ENCODE measurements around the gene OGFOD2.

The OGFOD2 gene

DNA sequence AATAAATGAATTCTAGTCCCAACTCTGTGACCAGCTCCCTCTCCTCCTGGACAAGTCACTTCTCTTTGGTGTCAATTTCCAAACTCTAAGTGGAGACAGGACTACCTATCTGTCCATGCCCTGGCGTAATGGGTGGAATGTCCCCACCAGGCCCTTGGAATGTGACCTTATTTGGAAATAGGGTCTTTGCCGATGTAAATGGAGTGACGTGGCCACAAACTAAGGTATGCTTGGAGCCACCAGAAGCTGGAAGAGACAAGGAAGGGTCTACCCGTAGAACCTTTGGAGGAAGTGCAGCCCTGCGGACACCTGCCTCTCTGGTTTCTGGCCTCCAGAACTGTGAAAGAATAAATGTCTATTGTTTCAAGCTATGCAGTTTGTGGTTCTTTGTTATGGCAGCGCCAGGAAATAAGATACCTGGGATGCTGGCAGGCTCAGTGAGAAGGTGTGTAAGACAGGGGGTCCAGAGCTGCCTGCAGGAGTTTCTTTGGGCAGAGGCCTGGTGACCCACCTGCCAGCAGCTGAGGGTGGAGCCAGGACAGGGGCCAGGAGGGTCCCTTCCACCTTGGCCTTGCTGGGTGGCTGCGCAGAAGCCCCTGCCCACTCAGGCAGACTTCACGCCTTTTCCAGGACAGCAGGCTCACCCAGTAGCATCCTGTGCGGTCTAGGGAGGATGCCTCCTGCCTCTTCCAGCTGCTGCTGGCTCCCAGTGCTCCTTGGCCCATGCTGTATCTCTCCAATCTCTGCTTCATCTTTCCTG, 51.2 kb downstream of the OGFOD2 start:
- TF ChIP-seq, protein P1, sequence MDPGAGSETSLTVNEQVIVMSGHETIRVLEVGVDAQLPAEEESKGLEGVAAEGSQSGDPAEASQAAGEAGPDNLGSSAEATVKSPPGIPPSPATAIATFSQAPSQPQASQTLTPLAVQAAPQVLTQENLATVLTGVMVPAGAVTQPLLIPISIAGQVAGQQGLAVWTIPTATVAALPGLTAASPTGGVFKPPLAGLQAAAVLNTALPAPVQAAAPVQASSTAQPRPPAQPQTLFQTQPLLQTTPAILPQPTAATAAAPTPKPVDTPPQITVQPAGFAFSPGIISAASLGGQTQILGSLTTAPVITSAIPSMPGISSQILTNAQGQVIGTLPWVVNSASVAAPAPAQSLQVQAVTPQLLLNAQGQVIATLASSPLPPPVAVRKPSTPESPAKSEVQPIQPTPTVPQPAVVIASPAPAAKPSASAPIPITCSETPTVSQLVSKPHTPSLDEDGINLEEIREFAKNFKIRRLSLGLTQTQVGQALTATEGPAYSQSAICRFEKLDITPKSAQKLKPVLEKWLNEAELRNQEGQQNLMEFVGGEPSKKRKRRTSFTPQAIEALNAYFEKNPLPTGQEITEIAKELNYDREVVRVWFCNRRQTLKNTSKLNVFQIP (CRISPR knock-in tag; IDR thresholded peaks at IDR 0.05; ENCODE audit: borderline replicate concordance, low read depth) = no peak
- TF ChIP-seq TOX (CRISPR knock-in tag; IDR thresholded peaks at IDR 0.05; ENCODE audit: borderline replicate concordance) (no peak), CSDC2 (CRISPR knock-in tag; IDR thresholded peaks at IDR 0.05) (no peak), SNAI2 (CRISPR knock-in tag; IDR thresholded peaks at IDR 0.05) (no peak), ARNTL (CRISPR knock-in tag; IDR thresholded peaks at IDR 0.05; ENCODE audit: borderline replicate concordance, low read depth) (no peak)
- no peak for ATAC-seq

DNA sequence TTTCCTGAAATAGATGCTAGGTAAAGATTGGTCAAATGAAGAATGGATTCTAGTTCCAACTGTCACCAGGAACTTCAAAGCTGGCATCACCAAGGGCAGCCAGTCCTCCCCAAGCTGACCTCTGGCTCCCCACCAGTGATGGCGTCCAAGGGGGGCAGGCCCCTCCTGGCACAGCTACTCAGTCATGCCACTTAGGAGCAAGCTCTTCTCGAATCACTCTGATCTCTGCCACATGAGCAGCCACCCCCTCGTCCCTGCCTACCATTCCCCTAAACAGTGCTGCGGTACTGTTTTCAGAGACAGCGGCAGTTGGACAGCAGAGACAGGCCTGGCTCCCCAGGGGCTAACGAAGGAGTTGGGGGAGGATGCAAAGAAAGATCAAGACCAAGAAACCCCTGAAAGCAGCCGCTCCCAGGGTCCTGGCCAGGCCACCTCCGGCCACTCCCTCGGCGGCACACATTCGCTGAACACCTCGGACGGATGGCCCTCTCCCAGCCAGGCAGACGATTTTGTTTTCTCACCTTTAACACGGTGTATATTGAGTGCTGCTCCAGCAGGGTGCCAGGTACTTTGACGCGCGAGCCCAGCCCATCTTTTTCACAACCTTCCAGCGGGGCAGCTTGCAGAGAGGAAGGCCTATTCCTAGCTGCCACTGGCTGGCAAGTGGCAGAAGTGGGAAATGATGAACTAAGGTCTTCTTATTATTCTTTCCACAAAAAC, 52.8 kb downstream of the OGFOD2 start:
- ATAC-seq = no peak
- TF ChIP-seq RARB (CRISPR knock-in tag; IDR thresholded peaks at IDR 0.05) = no peak
- TF ChIP-seq ESRRG (CRISPR knock-in tag; IDR thresholded peaks at IDR 0.05) = no peak
- TF ChIP-seq PPARA (CRISPR knock-in tag; IDR thresholded peaks at IDR 0.05; ENCODE audit: borderline replicate concordance) = no peak
- TF ChIP-seq ARNTL (CRISPR knock-in tag; IDR thresholded peaks at IDR 0.05; ENCODE audit: borderline replicate concordance, low read depth) = no peak
- TF ChIP-seq SNAI2 (CRISPR knock-in tag; IDR thresholded peaks at IDR 0.05) = no peak

DNA sequence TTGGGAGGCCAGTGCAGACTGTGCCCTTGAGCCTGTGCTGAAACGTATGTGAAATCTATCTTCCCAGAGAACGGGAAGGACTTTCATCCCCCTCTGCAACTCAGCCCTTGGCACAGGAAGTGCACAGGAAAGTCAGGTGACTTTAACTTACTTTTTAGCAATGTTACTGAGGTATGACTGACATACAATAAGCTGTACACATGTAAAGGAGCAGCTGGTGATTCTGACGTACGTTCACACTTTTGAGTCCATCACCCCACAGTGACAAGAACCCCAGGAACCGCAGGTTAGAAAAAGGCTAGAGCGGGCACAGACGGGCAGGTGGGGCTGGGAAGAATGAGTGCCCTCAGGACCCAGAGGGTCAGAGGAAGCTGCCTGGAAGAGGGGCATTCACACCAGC, 53.4 kb downstream of the OGFOD2 start:
- TF ChIP-seq, protein P1 (CRISPR knock-in tag; IDR thresholded peaks at IDR 0.05; ENCODE audit: borderline replicate concordance, low read depth) = no peak
- TF ChIP-seq ESRRG (CRISPR knock-in tag; IDR thresholded peaks at IDR 0.05) = no peak
- no peak for TF ChIP-seq PPARA (CRISPR knock-in tag; IDR thresholded peaks at IDR 0.05; ENCODE audit: borderline replicate concordance)
- TF ChIP-seq SNAI2 (CRISPR knock-in tag; IDR thresholded peaks at IDR 0.05) = no peak
- no peak for TF ChIP-seq ZNF565 (CRISPR knock-in tag; conservative IDR thresholded peaks at IDR 0.05; ENCODE audit: low read depth)
- no peak for TF ChIP-seq ZC3H10 (CRISPR knock-in tag; IDR thresholded peaks at IDR 0.05)
- TF ChIP-seq ISL1 (CRISPR knock-in tag; IDR thresholded peaks at IDR 0.05) = no peak
- TF ChIP-seq, protein P2, sequence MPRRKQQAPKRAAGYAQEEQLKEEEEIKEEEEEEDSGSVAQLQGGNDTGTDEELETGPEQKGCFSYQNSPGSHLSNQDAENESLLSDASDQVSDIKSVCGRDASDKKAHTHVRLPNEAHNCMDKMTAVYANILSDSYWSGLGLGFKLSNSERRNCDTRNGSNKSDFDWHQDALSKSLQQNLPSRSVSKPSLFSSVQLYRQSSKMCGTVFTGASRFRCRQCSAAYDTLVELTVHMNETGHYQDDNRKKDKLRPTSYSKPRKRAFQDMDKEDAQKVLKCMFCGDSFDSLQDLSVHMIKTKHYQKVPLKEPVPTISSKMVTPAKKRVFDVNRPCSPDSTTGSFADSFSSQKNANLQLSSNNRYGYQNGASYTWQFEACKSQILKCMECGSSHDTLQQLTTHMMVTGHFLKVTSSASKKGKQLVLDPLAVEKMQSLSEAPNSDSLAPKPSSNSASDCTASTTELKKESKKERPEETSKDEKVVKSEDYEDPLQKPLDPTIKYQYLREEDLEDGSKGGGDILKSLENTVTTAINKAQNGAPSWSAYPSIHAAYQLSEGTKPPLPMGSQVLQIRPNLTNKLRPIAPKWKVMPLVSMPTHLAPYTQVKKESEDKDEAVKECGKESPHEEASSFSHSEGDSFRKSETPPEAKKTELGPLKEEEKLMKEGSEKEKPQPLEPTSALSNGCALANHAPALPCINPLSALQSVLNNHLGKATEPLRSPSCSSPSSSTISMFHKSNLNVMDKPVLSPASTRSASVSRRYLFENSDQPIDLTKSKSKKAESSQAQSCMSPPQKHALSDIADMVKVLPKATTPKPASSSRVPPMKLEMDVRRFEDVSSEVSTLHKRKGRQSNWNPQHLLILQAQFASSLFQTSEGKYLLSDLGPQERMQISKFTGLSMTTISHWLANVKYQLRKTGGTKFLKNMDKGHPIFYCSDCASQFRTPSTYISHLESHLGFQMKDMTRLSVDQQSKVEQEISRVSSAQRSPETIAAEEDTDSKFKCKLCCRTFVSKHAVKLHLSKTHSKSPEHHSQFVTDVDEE (CRISPR knock-in tag; IDR thresholded peaks at IDR 0.05) = no peak
- ATAC-seq = no peak

DNA sequence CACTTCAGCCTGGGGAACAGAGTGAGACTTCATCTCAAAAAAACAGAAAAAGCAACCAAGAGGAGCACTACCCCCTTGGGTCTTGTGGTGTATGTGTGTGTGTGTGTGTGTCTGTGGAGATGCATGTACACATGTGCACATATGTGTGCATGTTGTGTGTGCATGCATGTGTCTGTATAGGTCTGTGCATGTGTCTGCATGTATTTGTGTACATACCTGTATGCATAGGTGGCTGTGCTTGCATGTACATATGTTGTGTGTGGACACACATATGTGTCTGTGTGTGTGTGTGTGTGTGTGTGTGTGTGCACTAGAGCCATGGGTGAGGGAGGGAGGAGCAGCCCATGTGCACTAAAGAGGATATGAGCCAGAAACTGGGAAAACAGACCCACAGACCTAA, 54.5 kb downstream of the OGFOD2 start:
- ATAC-seq = no peak
- TF ChIP-seq ZNF565 (CRISPR knock-in tag; conservative IDR thresholded peaks at IDR 0.05; ENCODE audit: low read depth) (no peak), TCF4 (CRISPR knock-in tag; IDR thresholded peaks at IDR 0.05; ENCODE audit: borderline replicate concordance) (no peak), ZFP30 (CRISPR knock-in tag; IDR thresholded peaks at IDR 0.05) (no peak), OSR1 (CRISPR knock-in tag; IDR thresholded peaks at IDR 0.05) (no peak), ARNTL (CRISPR knock-in tag; IDR thresholded peaks at IDR 0.05; ENCODE audit: borderline replicate concordance, low read depth) (no peak), GLIS3 (CRISPR knock-in tag; IDR thresholded peaks at IDR 0.05) (no peak), ZC3H10 (CRISPR knock-in tag; IDR thresholded peaks at IDR 0.05) (no peak), ISL1 (CRISPR knock-in tag; IDR thresholded peaks at IDR 0.05) (no peak), ZNF70 (CRISPR knock-in tag; IDR thresholded peaks at IDR 0.05) (no peak), BACH2 (CRISPR knock-in tag; IDR thresholded peaks at IDR 0.05; ENCODE audit: borderline replicate concordance) (no peak), RARB (CRISPR knock-in tag; IDR thresholded peaks at IDR 0.05) (no peak), ZFP3 (CRISPR knock-in tag; IDR thresholded peaks at IDR 0.05) (no peak), ESRRG (CRISPR knock-in tag; IDR thresholded peaks at IDR 0.05) (no peak)
- TF ChIP-seq, protein P3, sequence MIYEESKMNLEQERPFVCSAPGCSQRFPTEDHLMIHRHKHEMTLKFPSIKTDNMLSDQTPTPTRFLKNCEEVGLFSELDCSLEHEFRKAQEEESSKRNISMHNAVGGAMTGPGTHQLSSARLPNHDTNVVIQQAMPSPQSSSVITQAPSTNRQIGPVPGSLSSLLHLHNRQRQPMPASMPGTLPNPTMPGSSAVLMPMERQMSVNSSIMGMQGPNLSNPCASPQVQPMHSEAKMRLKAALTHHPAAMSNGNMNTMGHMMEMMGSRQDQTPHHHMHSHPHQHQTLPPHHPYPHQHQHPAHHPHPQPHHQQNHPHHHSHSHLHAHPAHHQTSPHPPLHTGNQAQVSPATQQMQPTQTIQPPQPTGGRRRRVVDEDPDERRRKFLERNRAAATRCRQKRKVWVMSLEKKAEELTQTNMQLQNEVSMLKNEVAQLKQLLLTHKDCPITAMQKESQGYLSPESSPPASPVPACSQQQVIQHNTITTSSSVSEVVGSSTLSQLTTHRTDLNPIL (CRISPR knock-in tag; IDR thresholded peaks at IDR 0.05; ENCODE audit: low read depth) = no peak
- TF ChIP-seq, protein P1 (CRISPR knock-in tag; IDR thresholded peaks at IDR 0.05; ENCODE audit: borderline replicate concordance, low read depth) = no peak
- TF ChIP-seq, protein P4, sequence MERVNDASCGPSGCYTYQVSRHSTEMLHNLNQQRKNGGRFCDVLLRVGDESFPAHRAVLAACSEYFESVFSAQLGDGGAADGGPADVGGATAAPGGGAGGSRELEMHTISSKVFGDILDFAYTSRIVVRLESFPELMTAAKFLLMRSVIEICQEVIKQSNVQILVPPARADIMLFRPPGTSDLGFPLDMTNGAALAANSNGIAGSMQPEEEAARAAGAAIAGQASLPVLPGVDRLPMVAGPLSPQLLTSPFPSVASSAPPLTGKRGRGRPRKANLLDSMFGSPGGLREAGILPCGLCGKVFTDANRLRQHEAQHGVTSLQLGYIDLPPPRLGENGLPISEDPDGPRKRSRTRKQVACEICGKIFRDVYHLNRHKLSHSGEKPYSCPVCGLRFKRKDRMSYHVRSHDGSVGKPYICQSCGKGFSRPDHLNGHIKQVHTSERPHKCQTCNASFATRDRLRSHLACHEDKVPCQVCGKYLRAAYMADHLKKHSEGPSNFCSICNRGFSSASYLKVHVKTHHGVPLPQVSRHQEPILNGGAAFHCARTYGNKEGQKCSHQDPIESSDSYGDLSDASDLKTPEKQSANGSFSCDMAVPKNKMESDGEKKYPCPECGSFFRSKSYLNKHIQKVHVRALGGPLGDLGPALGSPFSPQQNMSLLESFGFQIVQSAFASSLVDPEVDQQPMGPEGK (CRISPR knock-in tag; IDR thresholded peaks at IDR 0.05; ENCODE audit: borderline replicate concordance) = no peak
